Breast epithelium (tissue), 3 donors: Measurements from ENCODE around the gene BRIP1.

Experiments
- CTCF ChIP-seq, 3 donors: fragments of 450-650 bp; IDR thresholded peaks; one replicate each; pipeline ENCODE4 v1.5.1; 2016 to 2017; ENCODE audit warnings: antibody characterized with exemption in 3 of 3, mild to moderate bottlenecking in 3 of 3, moderate library complexity in 3 of 3
- POLR2A ChIP-seq: fragments of 450-650 bp; IDR thresholded peaks from one replicate; pipeline ENCODE4 v1.6.1; 2016; ENCODE audit warnings: antibody characterized with exemption, mild to moderate bottlenecking, moderate library complexity
- POLR2AphosphoS5 ChIP-seq, 3 donors: sonication (generic); formaldehyde crosslinking; IDR thresholded peaks; one replicate each; pipeline ENCODE4 v1.6.1; 2017; ENCODE audit warnings: antibody characterized with exemption in 3 of 3

- TF ChIP-seq CTCF (IDR thresholded peaks at IDR 0.05) (no peak), POLR2AphosphoS5 (IDR thresholded peaks at IDR 0.05) (no peak), POLR2A (no peak)
These were observed 436 bp upstream of the BRIP1 start for GRCh38 chr17:61863801-61864126.
